ENCODE measurements around the gene ACR. TPM values are rescaled to one million over a fixed set of nuclear protein-coding genes. Genes with fewer than 3 reads are reported as not detected.

ACR gene
- total RNA-seq, 1 experiment from 2014 or later = not detected

DNA sequence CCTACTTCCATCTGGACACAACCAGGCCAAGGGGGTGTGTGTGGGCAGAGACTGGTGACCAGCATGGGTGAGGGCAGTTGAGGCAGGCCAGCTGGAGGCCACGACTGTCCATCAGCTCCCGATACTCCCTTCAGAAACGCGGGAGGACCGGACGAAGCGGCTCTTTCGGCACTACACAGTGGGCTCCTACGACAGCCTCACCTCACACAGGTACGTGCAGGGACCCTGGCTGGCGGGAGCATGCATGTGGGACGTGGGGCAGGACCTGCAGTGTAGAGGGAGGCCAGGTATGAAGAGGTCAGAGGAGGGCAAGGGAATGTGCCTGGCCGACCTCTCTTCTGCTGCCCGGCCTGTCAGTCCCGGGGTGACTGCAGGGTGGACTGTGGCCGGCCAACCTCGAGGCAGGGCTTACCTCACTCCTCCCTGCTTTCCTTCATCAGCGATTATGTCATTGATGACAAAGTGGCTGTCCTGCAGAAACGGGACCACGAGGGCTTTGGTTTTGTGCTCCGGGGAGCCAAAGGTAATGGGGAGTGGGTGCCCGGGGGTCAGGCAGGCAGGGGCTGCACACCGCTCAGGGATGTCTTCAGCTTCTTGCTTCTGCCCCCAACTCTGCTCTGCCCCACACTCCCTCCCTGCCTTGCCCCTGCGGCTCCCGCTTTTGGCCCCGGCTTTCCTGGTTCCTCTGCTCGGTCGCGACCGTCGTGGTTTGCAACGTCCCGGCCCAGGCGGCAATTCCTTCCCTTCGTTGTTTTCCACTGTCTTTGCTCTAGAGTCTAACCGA, 34.1 kb upstream of the ACR start:
- no peaks in the 10 kb centered on the region for H3K36me3 ChIP-seq (ENCODE audit: low read depth)
- no TSS peak for BruUV-seq (replicated peaks)
- H3K27me3 ChIP-seq (ENCODE audit: insufficient read depth, low read depth) = no peaks in the 10 kb centered on the region
- ChIA-PET CTCF (interaction anchor here (0.6 kb wide), 1 partner anchor 107 kb away, joined by 3 read pairs; no protein-coding TSS in a partner anchor), POLR2A (ENCODE audit: unreplicated experiment) (no interaction called here)
- no peaks in the 10 kb centered on the region; the same call in 1 of the 2 replicates for H3F3A ChIP-seq (ENCODE audit: insufficient read depth, low read depth)
- TF ChIP-seq, protein P1, sequence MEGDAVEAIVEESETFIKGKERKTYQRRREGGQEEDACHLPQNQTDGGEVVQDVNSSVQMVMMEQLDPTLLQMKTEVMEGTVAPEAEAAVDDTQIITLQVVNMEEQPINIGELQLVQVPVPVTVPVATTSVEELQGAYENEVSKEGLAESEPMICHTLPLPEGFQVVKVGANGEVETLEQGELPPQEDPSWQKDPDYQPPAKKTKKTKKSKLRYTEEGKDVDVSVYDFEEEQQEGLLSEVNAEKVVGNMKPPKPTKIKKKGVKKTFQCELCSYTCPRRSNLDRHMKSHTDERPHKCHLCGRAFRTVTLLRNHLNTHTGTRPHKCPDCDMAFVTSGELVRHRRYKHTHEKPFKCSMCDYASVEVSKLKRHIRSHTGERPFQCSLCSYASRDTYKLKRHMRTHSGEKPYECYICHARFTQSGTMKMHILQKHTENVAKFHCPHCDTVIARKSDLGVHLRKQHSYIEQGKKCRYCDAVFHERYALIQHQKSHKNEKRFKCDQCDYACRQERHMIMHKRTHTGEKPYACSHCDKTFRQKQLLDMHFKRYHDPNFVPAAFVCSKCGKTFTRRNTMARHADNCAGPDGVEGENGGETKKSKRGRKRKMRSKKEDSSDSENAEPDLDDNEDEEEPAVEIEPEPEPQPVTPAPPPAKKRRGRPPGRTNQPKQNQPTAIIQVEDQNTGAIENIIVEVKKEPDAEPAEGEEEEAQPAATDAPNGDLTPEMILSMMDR (conservative IDR thresholded peaks at IDR 0.05) = no peak
- TF ChIP-seq EZH2 (IDR thresholded peaks at IDR 0.05; ENCODE audit: low read depth) = no peak
- no peaks in the 10 kb centered on the region for H3K9me3 ChIP-seq (ENCODE audit: insufficient read depth, low read depth)
- no peak for DNase-seq
- no peak overlapping the region for H2AFZ ChIP-seq
- H3K4me1 ChIP-seq (replicated peaks; ENCODE audit: insufficient read depth) = no peaks in the 10 kb centered on the region
- intact Hi-C loops (cut with micrococcal nuclease; ENCODE audit: unreplicated experiment) = no loop called here
- no peak overlapping the region for H3K27ac ChIP-seq
- no peaks in the 10 kb centered on the region for H4K20me1 ChIP-seq (ENCODE audit: insufficient read depth)
- no peak overlapping the region for H3K4me3 ChIP-seq
- no peaks in the 10 kb centered on the region for H3K9me2 ChIP-seq (ENCODE audit: insufficient read depth)
- H3K79me2 ChIP-seq (ENCODE audit: low read depth) = no peaks in the 10 kb centered on the region
- H3K4me2 ChIP-seq = no peak overlapping the region

DNA sequence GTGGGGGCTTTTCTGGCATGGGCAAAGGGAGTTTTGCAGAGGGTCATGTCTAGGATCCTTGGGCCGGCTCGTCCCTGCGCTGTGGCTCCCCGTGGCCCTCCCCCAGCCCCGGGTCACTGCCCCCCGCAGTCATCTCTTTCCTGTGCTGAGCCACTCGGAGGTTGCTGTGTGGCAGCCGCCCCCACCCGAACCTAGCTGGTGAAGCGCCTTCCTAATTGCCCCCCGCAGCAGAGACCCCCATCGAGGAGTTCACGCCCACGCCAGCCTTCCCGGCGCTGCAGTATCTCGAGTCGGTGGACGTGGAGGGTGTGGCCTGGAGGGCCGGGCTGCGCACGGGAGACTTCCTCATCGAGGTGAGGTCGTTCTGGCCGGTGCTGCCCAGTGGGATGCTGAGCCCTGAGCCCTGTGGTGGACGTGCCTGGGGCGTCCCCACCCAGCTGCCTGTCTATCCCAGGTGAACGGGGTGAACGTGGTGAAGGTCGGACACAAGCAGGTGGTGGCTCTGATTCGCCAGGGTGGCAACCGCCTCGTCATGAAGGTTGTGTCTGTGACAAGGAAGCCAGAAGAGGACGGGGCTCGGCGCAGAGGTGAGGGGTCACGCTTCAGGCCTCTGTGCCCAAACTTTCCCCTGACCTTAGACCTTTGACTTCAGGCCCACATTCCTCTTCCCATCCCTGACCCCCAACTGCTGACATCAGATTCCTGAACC, 33.3 kb upstream of the ACR start:
- Histone ChIP-seq H4K20me1 (ENCODE audit: insufficient read depth) (no peaks in the 10 kb centered on the region), H2AFZ (no peak overlapping the region), H3K27me3 (ENCODE audit: insufficient read depth, low read depth) (no peaks in the 10 kb centered on the region), H3K4me1 (replicated peaks; ENCODE audit: insufficient read depth) (no peaks in the 10 kb centered on the region), H3K4me3 (no peak overlapping the region), H3K27ac (no peak overlapping the region), H3F3A (ENCODE audit: insufficient read depth, low read depth) (no peaks in the 10 kb centered on the region; the same call in 1 of the 2 replicates), H3K9me2 (ENCODE audit: insufficient read depth) (no peaks in the 10 kb centered on the region), H3K36me3 (ENCODE audit: low read depth) (no peaks in the 10 kb centered on the region), H3K9me3 (ENCODE audit: insufficient read depth, low read depth) (no peaks in the 10 kb centered on the region), H3K4me2 (no peak overlapping the region), H3K79me2 (ENCODE audit: low read depth) (no peaks in the 10 kb centered on the region)
- BruUV-seq (replicated peaks) = no TSS peak
- DNase-seq = no peak
- no peak for TF ChIP-seq EZH2 (IDR thresholded peaks at IDR 0.05; ENCODE audit: low read depth)
- TF ChIP-seq, protein P1 (conservative IDR thresholded peaks at IDR 0.05) = no peak
- intact Hi-C loops (cut with micrococcal nuclease; ENCODE audit: unreplicated experiment) = no loop called here
- CTCF ChIA-PET = no interaction called here
- POLR2A ChIA-PET (ENCODE audit: unreplicated experiment) = no interaction called here

DNA sequence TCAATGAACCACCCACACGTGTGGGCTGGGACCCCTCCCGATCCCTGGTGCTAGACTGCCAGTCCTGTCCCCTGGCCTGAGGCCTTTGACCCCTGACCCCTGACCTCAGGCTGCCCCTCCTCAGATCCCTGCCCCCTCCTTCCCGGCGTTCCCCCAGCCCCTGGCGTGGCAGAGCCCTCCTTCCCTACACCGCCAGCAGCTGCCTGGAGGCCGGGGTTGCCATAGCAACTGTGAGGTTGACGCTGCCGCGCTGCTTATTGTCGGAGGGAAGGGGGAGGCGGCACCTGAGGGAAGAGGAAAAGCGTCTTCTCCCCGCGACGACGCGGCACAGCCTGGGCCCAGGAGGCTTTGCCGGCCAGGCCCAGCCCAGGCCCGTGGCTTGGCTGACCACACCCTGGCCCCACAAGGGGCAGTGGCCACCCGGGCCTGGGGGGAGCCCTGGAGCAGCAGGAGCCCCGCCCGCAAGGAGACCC, 32.7 kb upstream of the ACR start:
- Histone ChIP-seq H3K27ac (no peak overlapping the region), H3K4me2 (no peak overlapping the region), H4K20me1 (ENCODE audit: insufficient read depth) (no peaks in the 10 kb centered on the region), H3K79me2 (ENCODE audit: low read depth) (no peaks in the 10 kb centered on the region), H3F3A (ENCODE audit: insufficient read depth, low read depth) (no peaks in the 10 kb centered on the region; the same call in 1 of the 2 replicates), H3K9me2 (ENCODE audit: insufficient read depth) (no peaks in the 10 kb centered on the region), H3K9me3 (ENCODE audit: insufficient read depth, low read depth) (no peaks in the 10 kb centered on the region), H3K4me1 (replicated peaks; ENCODE audit: insufficient read depth) (no peaks in the 10 kb centered on the region), H3K4me3 (no peak overlapping the region), H3K27me3 (ENCODE audit: insufficient read depth, low read depth) (no peaks in the 10 kb centered on the region), H3K36me3 (ENCODE audit: low read depth) (no peaks in the 10 kb centered on the region), H2AFZ (no peak overlapping the region)
- POLR2A ChIA-PET (ENCODE audit: unreplicated experiment) = no interaction called here
- DNase-seq = no peak
- TF ChIP-seq, protein P1 (conservative IDR thresholded peaks at IDR 0.05) = no peak
- TF ChIP-seq EZH2 (IDR thresholded peaks at IDR 0.05; ENCODE audit: low read depth) = no peak
- BruUV-seq (replicated peaks) = no TSS peak
- intact Hi-C loops (cut with micrococcal nuclease; ENCODE audit: unreplicated experiment) = no loop called here
- CTCF ChIA-PET = no interaction called here

Measured in PC-9 (cell line).